NCI-H226 (cell line): ENCODE results near the gene TRIM52.
"Not testable (repeated sequence)": the region's sequence is repeated elsewhere in the genome, so short reads cannot be mapped to it uniquely, and the experiment has no call there.

Experiments used
- DNase-seq: peaks from one replicate; pipeline ENCODE4 v3.0.0-alpha.2; 2015

Gene TRIM52

DNA sequence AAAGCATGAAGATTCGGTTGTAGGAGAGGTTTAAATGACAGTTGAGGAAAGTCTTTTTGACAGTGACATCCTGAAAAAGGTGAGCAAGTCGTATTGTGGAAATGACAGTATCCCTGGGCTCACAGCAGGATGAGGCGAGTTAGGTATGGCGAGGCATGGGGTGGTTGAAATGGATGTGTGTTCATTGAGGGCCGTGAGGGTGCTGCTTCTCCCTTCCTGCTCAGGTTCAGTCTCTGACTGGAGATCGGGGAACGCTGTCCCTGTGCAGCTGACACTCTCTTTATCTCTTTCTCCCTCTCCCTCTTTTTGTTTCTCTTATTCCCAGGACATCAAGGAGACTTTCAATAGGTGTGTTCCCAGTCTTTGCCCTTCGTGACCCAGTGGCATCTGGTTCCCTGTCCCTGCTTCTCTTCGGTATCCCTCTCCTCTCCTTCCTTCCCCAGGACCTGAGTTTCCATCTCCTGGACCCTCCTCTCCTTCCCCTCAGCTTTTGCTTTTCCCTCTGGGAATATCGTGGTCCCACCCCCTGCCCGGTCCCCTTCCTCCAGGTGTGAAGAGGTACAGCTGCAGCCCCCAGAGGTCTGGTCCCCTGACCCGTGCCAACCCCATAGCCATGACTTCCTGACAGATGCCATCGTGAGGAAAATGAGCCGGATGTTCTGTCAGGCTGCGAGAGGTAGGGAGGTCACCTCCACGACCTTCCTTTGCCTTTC, 27.7 kb downstream of the TRIM52 start:
- DNase-seq, result no peak

- DNase-seq, result no peak
Measured at GRCh38 chr5:181232593-181232992, 28.4 kb downstream of the TRIM52 start.

DNA sequence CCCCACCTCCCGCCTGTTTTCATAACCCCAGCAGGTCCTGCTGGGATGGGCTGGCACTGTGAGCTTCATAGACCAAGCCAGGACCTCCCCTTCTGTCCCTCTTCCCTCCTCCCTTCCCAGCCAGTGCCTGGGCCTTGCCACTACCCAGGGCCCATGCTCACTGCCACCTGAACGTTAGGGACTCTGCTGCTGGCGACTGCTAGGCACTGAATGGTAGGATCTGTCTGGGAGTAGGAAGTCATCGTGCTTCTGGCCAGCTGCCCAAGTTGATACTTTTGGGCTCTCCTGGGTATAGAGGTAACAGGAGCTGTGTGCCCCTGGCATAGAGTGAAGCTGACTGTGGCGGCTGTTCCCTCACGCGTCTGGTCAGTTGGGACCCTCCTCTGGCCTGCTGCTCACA, 29.5 kb downstream of the TRIM52 start:
- no peak for DNase-seq

DNA sequence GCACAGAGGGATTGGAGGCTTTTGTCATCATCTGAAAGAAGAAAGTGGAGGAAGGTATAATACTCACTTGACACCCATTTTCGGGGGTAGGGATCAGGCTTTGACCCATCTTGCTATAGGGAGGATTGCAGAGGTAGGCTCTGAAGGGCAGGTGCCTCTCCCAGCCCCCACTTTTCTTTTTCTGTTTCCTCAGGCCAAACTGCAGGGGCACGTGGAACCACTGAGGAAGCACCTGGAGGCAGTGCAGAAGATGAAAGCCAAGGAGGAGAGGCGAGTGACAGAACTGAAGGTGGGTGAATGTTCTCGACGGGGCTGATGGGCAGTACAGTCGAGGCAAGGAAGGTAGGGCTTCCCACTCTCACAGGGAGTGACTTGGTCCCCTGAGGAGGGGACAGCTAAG, 30.4 kb downstream of the TRIM52 start:
- DNase-seq, result no peak

DNA sequence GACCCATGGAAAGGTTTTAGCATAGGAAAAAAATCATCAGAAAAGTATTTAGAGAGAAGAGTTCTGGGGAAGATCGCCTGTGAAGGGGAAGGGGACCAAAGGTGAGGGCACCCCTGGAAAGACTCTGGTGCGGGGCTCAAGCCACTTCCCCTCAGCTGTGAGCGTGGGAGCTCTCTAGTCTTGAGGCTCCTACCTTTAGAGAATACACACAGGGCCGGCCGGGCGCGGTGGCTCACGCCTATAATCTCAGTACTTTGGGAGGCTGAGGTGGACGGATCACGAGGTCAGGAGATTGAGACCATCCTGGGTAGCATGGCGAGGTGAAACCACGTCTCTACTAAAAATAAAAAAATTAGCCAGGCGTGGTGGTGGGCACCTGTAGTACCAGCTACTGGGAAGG, 30.9 kb downstream of the TRIM52 start:
- DNase-seq, result no peak

GRCh38 chr5:181224390-181225229, 36.3 kb downstream of the TRIM52 start:
- no peak for DNase-seq

- no peak for DNase-seq
Measured at GRCh38 chr5:181223729-181224389, 37.1 kb downstream of the TRIM52 start.

DNA sequence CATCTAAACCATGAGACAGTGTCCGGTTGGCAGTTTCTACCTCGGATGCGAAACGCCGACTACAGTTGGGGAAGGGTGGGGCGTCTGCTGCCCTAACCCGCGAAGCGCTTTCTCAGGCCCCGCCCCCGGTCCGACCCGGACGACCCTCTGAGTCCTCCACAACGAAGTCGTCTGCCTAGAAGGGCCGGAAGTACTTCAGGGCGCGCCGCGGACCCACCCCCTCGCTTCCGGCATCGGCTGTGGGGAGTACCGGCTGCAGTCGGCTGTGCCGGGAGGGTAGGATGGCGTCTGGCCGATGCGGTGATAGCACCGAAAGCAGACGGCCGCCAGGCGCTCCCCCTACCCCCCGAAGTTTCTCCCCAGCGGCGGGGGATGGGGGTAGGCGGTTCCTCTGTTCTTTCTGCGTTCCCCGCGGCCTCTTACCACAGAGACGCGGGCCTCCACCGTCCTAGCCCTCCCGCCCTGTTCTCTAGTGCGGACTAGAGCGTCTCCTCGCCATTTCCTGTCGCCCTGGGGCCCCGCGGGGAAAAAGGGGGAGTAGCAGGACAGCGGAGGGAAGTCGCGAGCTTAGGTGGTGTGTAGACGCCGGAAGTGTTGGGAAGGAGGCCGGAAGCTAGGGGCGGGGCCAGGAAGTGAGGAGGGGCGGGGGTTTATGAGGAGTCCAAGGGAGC, 37.8 kb downstream of the TRIM52 start, which contains the start of gene TRIM41:
Gene TRIM41 (plus strand): TSS at position 224 of the 671 bp plus-strand sequence. CDS start 719 bp downstream, outside the sequence.
- peak; percentile 98 for DNase-seq

GRCh38 chr5:181222630-181223057, 38.3 kb downstream of the TRIM52 start:
- DNase-seq, result no peak

GRCh38 chr5:181221792-181222629, 38.9 kb downstream of the TRIM52 start:
- DNase-seq, result peak; percentile 96

GRCh38 chr5:181221105-181221791, 39.7 kb downstream of the TRIM52 start:
- no peak for DNase-seq

DNA sequence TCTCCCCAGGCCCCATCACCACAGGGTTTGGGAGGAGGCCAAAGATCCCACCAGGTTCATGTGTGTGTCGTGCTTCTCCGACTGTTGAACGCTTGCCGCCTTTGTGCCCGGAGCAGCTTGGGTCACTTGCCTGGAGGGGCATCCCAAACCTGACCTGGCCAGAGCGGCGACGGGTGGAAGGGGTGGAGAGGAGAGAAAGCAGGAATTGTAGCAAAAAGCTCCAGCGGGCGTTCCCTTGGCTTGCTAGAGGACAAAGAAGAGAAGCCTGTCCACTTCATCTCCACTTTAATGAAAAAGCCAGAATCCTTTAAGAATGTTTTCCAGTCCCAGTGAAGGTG, 40.8 kb downstream of the TRIM52 start:
- DNase-seq, result no peak

DNA sequence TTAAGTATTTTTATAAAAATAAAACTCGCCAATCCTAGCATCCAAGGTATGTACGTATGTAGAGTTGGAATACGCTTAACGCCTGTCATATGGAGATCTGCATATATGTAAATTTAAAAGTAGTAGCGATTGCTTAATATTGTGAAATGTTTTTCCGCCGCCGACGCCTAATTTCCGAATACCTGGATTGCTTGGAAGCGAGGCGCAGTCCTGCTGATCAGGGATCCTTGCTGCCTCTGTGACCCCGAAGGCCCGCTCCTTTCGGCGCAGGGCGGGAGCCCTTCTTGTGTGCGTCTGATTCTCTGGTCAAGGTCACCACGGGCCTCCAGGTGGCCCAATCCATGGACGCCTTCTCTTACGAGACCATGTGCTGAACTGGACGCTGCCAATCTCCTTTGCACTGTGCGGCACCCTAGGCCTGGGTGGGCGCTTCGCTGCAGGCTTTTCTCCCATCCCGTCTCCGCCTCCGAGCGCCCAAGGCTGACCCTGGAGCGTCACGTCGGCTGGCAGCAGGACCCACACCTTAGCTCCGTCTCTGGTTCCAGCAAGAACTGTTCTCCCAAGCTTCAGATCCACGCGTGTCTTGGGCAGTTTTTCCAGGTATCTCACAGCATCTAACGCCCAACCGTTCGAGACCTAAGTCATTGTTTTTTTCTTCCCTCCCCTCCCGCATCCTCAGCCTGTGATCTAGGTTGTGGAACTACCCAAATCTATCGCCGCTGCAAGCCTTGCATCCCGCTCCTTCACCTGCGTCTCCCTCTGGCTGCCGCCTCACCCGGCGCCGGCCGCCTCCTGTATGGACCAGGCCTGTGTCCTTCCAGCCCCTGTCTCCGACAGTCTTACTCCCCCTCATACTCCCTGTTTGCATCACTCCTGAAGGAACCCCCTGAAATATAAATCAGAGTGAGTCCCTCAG, 41.4 kb downstream of the TRIM52 start:
- no peak for DNase-seq

DNA sequence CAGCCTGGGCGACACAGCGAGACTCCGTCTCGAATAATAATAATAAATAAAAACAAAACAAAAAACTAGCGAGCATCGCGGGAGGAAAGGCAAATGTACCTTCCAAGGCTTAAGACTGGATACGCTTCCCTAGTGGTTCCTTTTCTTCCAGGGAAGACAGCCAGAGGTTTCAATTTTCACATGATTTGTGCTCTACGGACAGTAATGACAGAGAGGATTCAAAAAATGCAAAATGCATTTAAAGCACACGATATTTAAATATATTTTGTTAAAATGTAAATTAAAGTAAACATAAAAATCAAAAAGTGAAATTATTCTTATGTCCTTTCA, 42.2 kb downstream of the TRIM52 start:
- DNase-seq, result peak; percentile 10

DNA sequence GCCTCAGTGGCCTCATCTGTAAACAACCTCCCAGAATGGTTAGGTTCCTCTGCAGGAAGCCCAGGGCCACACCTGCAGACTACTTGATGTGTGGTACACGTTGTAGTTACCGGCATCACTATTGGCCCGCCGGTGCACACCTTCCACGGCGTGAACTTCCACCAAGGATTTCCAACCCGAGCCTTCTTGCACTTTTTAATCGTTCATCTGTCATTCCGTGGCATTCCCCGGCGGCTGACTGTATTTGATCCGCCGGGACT, 43.2 kb downstream of the TRIM52 start:
- no peak for DNase-seq

GRCh38 chr5:181217111-181217802, 43.7 kb downstream of the TRIM52 start:
- peak; percentile 34 for DNase-seq

DNA sequence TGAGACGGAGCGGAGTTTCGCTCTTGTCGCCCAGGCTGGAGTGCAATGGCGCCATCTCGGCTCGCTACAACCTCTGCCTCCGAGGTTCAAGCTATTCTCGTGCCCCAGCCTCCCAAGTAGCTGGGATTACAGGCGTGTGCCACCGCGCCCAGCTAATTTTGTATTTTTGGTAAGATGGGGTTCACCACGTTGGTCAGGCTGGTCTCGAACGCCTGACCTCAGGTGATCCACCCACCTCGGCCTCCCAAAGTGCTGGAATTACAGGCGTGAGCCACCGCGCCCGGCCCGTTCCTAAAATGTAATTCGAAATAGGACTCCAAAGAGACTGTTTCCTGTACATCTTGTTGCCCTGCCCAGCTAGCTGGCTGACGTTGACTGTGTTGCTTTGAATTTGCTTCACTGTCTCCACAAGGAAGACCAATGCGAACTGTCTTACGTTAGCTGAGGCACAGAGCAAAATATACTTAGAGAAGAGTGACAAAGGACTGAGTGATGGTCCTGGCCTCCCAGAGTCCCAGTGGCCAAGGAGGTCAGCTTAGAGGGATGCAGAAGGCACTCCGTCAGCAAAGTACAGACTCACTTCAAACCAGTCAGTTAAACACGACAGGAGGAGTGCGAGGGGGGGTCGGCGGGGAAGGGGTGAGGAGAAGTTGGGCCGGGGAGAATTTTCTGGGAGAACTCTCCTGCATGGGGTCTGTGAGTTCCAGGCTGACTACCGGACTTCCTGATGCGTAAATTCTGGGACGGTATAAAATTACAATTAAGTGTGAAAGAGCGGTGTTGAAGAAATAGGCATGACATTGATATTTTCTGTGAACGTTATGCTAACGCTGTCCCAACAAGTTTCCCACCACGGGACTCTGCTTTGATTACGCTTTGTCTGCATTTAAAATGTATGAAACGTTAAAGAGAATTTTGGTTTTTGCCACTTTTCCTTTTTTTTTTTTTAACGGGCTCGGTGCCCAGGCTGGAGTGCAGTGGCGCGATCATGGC, 44.6 kb downstream of the TRIM52 start:
- no peak for DNase-seq

DNA sequence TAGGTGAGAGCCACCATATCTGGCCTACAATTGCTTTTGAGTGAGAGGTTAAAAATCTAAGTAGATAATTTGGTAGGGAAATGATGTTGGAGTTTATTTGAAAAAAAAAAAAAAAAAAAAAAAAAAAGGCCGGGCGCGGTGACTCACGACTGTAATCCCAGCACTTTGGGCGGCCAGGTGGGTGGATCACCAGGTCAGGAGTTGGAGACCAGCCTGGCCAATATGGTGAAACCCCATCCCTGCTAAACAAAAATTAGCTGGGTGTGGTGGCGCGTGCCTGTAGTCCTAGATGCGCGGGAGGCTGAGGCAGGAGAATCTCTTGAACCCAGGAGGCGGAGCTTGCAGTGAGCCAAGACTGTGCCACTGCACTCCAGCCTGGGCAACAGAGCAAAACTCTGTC, 46.7 kb downstream of the TRIM52 start:
- not testable (repeated sequence) for DNase-seq

GRCh38 chr5:181212934-181213333, 48.0 kb downstream of the TRIM52 start:
- no peak for DNase-seq
